ENCODE data around the gene C3orf52.

C3orf52 gene

DNA sequence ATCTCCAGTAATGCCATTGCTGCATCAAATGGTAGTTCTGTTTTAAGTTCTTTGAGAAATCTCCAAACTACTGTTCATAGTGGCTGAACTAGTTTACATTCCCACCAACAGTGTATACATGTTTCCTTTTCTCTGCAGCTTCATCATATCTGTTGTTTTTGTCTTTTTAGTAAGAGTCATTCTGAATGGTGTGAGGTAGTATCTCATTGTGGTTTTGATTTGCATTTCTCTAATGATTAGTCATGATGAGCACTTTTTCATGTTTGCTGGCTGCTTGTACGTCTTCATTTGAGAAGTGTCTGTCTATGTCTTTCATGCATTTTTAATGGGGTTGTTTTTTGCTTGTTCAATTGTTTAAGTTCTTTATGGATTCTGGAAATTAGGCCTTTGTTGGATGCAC is 57.1 kb downstream of the C3orf52 start:
- Histone ChIP-seq H3K79me2 (ENCODE audit: insufficient read depth, low read length) (no peaks in the 10 kb centered on the region), H3K27ac (ENCODE audit: low read depth, low read length) (no peak overlapping the region), H4K20me1 (ENCODE audit: low read depth, low read length) (no peaks in the 10 kb centered on the region), H3K27me3 (ENCODE audit: low read length) (no peaks in the 10 kb centered on the region), H3K9me2 (replicated peaks; ENCODE audit: insufficient read depth, low read length) (no peaks in the 10 kb centered on the region), H3K4me2 (ENCODE audit: low read depth, low read length, poor library complexity, severe bottlenecking) (no peak overlapping the region), H3F3A (ENCODE audit: insufficient read depth) (no peaks in the 10 kb centered on the region), H3K36me3 (ENCODE audit: low read length) (no peaks in the 10 kb centered on the region), H2AFZ (ENCODE audit: low read depth, low read length, severe bottlenecking) (no peak overlapping the region), H3K4me3 (ENCODE audit: insufficient read depth, low read length, poor library complexity, severe bottlenecking) (no peak overlapping the region), H3K9ac (ENCODE audit: low read length) (no peak overlapping the region), H3K9me3 (ENCODE audit: insufficient read depth, low read length) (peaks cover 4% of the 10 kb centered on the region; the same call in 1 of the 2 replicates)
- no peak for TF ChIP-seq EZH2phosphoT487 (conservative IDR thresholded peaks at IDR 0.05; ENCODE audit: low read length)
- TF ChIP-seq, protein P1, sequence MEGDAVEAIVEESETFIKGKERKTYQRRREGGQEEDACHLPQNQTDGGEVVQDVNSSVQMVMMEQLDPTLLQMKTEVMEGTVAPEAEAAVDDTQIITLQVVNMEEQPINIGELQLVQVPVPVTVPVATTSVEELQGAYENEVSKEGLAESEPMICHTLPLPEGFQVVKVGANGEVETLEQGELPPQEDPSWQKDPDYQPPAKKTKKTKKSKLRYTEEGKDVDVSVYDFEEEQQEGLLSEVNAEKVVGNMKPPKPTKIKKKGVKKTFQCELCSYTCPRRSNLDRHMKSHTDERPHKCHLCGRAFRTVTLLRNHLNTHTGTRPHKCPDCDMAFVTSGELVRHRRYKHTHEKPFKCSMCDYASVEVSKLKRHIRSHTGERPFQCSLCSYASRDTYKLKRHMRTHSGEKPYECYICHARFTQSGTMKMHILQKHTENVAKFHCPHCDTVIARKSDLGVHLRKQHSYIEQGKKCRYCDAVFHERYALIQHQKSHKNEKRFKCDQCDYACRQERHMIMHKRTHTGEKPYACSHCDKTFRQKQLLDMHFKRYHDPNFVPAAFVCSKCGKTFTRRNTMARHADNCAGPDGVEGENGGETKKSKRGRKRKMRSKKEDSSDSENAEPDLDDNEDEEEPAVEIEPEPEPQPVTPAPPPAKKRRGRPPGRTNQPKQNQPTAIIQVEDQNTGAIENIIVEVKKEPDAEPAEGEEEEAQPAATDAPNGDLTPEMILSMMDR (IDR thresholded peaks at IDR 0.05; ENCODE audit: insufficient read depth, low read length, poor library complexity, severe bottlenecking) = no peak

DNA sequence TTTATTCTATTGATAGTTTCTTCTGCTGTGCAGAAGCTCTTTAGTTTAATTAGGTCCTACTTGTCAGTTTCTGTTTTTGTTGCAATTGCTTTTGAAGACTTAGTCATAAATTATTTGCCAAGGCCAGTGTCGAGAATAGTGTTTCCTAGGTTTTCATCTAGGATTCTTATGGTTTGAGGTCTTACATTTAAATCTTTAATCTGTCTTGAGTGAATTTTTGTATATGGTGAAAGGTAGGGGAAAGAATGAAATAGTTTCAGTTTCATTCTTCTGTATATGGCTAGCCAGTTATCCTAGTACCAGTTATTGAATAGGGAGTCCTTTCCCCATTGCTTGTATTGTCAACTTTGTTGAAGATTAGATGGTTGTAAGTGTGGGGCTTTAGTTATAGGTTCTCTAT is 57.5 kb downstream of the C3orf52 start:
- no peaks in the 10 kb centered on the region for H4K20me1 ChIP-seq (ENCODE audit: low read depth, low read length)
- no peak overlapping the region for H3K4me3 ChIP-seq (ENCODE audit: insufficient read depth, low read length, poor library complexity, severe bottlenecking)
- H3K27ac ChIP-seq (ENCODE audit: low read depth, low read length) = no peak overlapping the region
- no peak overlapping the region for H3K9ac ChIP-seq (ENCODE audit: low read length)
- peaks cover 8% of the 10 kb centered on the region; the same call in 1 of the 2 replicates for H3K9me3 ChIP-seq (ENCODE audit: insufficient read depth, low read length)
- no peak overlapping the region for H3K4me2 ChIP-seq (ENCODE audit: low read depth, low read length, poor library complexity, severe bottlenecking)
- no peaks in the 10 kb centered on the region for H3K9me2 ChIP-seq (replicated peaks; ENCODE audit: insufficient read depth, low read length)
- H2AFZ ChIP-seq (ENCODE audit: low read depth, low read length, severe bottlenecking) = no peak overlapping the region
- TF ChIP-seq EZH2phosphoT487 (conservative IDR thresholded peaks at IDR 0.05; ENCODE audit: low read length) = no peak
- TF ChIP-seq, protein P1 (IDR thresholded peaks at IDR 0.05; ENCODE audit: insufficient read depth, low read length, poor library complexity, severe bottlenecking) = no peak
- no peaks in the 10 kb centered on the region for H3K79me2 ChIP-seq (ENCODE audit: insufficient read depth, low read length)
- no peaks in the 10 kb centered on the region for H3F3A ChIP-seq (ENCODE audit: insufficient read depth)
- H3K27me3 ChIP-seq (ENCODE audit: low read length) = no peaks in the 10 kb centered on the region
- H3K36me3 ChIP-seq (ENCODE audit: low read length) = no peaks in the 10 kb centered on the region

DNA sequence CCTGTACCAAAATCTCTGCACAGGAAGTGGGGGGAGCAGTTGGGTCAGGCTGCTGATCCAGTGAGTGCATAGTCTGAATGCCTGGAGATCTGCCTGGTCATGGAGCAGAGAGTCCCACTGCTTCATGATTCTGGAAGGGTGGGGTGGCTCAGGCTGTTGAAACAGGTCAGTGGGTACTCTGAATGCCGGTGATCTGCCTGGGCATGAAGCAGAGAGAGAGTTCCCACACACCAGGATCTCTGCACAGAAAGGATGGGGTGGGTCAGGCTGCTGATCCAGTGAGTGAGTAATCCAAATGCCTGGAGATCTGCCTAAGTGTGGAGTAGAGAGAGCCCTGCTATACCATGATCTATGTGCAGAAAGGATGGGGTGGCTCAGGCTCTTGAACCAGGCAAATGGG is 62.9 kb downstream of the C3orf52 start:
- Histone ChIP-seq H3K27ac (ENCODE audit: low read depth, low read length) (no peak overlapping the region), H3K9me3 (ENCODE audit: insufficient read depth, low read length) (peaks cover 19% of the 10 kb centered on the region; the same call in 1 of the 2 replicates), H3F3A (ENCODE audit: insufficient read depth) (no peaks in the 10 kb centered on the region)

More for the DNA sequence above, 62.9 kb downstream of the C3orf52 start:
- Histone ChIP-seq H2AFZ (ENCODE audit: low read depth, low read length, severe bottlenecking) (no peak overlapping the region), H4K20me1 (ENCODE audit: low read depth, low read length) (no peaks in the 10 kb centered on the region), H3K4me2 (ENCODE audit: low read depth, low read length, poor library complexity, severe bottlenecking) (no peak overlapping the region), H3K4me3 (ENCODE audit: insufficient read depth, low read length, poor library complexity, severe bottlenecking) (no peak overlapping the region), H3K79me2 (ENCODE audit: insufficient read depth, low read length) (no peaks in the 10 kb centered on the region), H3K36me3 (ENCODE audit: low read length) (no peaks in the 10 kb centered on the region), H3K27me3 (ENCODE audit: low read length) (no peaks in the 10 kb centered on the region), H3K9me2 (replicated peaks; ENCODE audit: insufficient read depth, low read length) (no peaks in the 10 kb centered on the region), H3K9ac (ENCODE audit: low read length) (no peak overlapping the region)
- TF ChIP-seq, protein P1 (IDR thresholded peaks at IDR 0.05; ENCODE audit: insufficient read depth, low read length, poor library complexity, severe bottlenecking) = no peak
- TF ChIP-seq EZH2phosphoT487 (conservative IDR thresholded peaks at IDR 0.05; ENCODE audit: low read length) = no peak
